ENCODE measurements around the gene KCTD12. TPM values are rescaled to one million over a fixed set of nuclear protein-coding genes. Genes with fewer than 3 reads are reported as not detected.

The KCTD12 gene
- total RNA-seq, 2 experiments from 2014 or later, result 0.08 TPM; not detected in 1

DNA sequence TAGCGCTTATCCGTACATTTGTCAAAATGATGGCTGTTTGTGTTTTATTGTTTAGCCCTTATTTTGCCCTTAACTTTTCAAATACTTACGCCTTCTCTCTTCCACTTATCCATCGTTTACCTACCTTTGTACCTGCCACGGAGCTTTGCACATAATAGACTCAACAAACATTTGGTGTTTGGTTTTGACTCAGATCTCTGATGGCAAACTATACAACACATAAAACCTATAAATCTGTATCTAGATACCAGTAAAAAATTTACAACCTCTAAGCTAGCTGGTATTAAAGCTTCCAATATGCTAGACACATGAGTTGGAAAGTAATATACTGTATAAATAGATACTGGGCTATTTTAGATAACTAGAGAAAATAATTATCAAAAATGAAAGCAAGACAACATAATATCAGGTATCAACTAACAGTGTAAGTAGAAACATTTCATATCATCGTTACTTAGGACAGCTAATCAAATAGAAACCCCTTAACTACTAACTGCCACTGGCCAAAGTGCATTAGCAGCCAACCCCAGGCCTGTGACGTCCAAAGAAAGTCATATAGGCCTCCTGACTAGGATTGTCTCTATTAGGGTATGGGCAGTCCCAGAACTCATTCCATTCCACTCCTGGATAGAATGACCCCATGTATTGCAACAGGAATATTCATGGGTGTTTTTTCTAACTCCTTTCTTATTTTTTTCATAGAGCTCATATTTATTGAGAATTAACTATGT lies 53.8 kb downstream of the KCTD12 start:
- intact Hi-C loops (cut with micrococcal nuclease; ENCODE audit: unreplicated experiment), result no loop called here
- Histone ChIP-seq H3K27ac (ENCODE audit: low read depth, low read length, poor library complexity, severe bottlenecking) (no peak overlapping the region), H3K79me2 (ENCODE audit: insufficient read depth, low read depth, low read length) (no peaks in the 10 kb centered on the region), H4K20me1 (ENCODE audit: insufficient read depth, low read length) (no peaks in the 10 kb centered on the region), H3K4me3 (ENCODE audit: low read depth, low read length, poor library complexity, severe bottlenecking) (no peak overlapping the region), H2AFZ (ENCODE audit: low read length) (no peak overlapping the region), H3K4me1 (ENCODE audit: insufficient read depth, low read length, poor library complexity, severe bottlenecking) (no peaks in the 10 kb centered on the region), H3K4me2 (ENCODE audit: low read length) (no peak overlapping the region), H3K36me3 (ENCODE audit: insufficient read depth, low read length) (no peaks in the 10 kb centered on the region), H3K9me2 (ENCODE audit: insufficient read depth, low read length) (no peaks in the 10 kb centered on the region), H3K9me3 (ENCODE audit: low read length) (no peaks in the 10 kb centered on the region)
- BruUV-seq (replicated peaks), result no TSS peak
- no peak for DNase-seq (ENCODE audit: low spot score)
- ChIA-PET CTCF (ENCODE audit: unreplicated experiment) (no interaction called here), POLR2A (interaction anchor here (0.6 to 1.0 kb wide), 3 partner anchors 9 to 203 kb away, joined by 3 read pairs; no protein-coding TSS in a partner anchor)
- no peak for TF ChIP-seq CTCF (conservative IDR thresholded peaks at IDR 0.05; ENCODE audit: low read length)
- TF ChIP-seq EZH2phosphoT487 (IDR thresholded peaks at IDR 0.05; ENCODE audit: borderline replicate concordance, low read depth, low read length), result no peak

GRCh38 chr13:76830805-76831204 lies 55.4 kb downstream of the KCTD12 start:
- BruUV-seq (replicated peaks), result no TSS peak
- H3K36me3 ChIP-seq (ENCODE audit: insufficient read depth, low read length), result no peaks in the 10 kb centered on the region
- no peak overlapping the region for H3K27ac ChIP-seq (ENCODE audit: low read depth, low read length, poor library complexity, severe bottlenecking)
- no peaks in the 10 kb centered on the region for H3K9me2 ChIP-seq (ENCODE audit: insufficient read depth, low read length)
- TF ChIP-seq EZH2phosphoT487 (IDR thresholded peaks at IDR 0.05; ENCODE audit: borderline replicate concordance, low read depth, low read length) (no peak), CTCF (conservative IDR thresholded peaks at IDR 0.05; ENCODE audit: low read length) (no peak)
- intact Hi-C loops (cut with micrococcal nuclease; ENCODE audit: unreplicated experiment), result no loop called here
- H3K4me2 ChIP-seq (ENCODE audit: low read length), result no peak overlapping the region
- H3K4me3 ChIP-seq (ENCODE audit: low read depth, low read length, poor library complexity, severe bottlenecking), result no peak overlapping the region
- no peaks in the 10 kb centered on the region for H3K79me2 ChIP-seq (ENCODE audit: insufficient read depth, low read depth, low read length)
- ChIA-PET CTCF (ENCODE audit: unreplicated experiment) (no interaction called here), POLR2A (no interaction called here)
- no peak for DNase-seq (ENCODE audit: low spot score)
- no peaks in the 10 kb centered on the region for H4K20me1 ChIP-seq (ENCODE audit: insufficient read depth, low read length)
- H3K9me3 ChIP-seq (ENCODE audit: low read length), result no peaks in the 10 kb centered on the region
- H3K4me1 ChIP-seq (ENCODE audit: insufficient read depth, low read length, poor library complexity, severe bottlenecking), result no peaks in the 10 kb centered on the region
- no peak overlapping the region for H2AFZ ChIP-seq (ENCODE audit: low read length)

Other genes with a start within 250 kb of the KCTD12 start
- not detected in 2 replicates for gene ACOD1, start 62.1 kb upstream of the KCTD12 start, total RNA-seq (2014; rRNA removed; shearing (Covaris generic))
- gene ACOD1, start 62.1 kb upstream of the KCTD12 start, total RNA-seq (2022), result not detected in 2 replicates
- 10.1 and 11.7 TPM in 2 replicates for gene CLN5, start 105.7 kb upstream of the KCTD12 start, total RNA-seq (2014; rRNA removed; shearing (Covaris generic))
- 12.7 and 13.2 TPM in 2 replicates for gene CLN5, start 105.7 kb upstream of the KCTD12 start, total RNA-seq (2022)
- gene FBXL3, start 140.8 kb upstream of the KCTD12 start, total RNA-seq (2014; rRNA removed; shearing (Covaris generic)), result 21.6 and 23.4 TPM in 2 replicates
- 24.7 and 25.1 TPM in 2 replicates for gene FBXL3, start 140.8 kb upstream of the KCTD12 start, total RNA-seq (2022)